GM21825 (cell line): ENCODE measurements around the gene KCNJ10.
"Not testable (repeated sequence)": the region's sequence is repeated elsewhere in the genome, so short reads cannot be mapped to it uniquely, and the experiment has no call there.

ENCODE experiments used
- ATAC-seq: cut with Tn5 transposase; IDR thresholded peaks from one replicate; pipeline ENCODE4 v1.9.1; 2021; ENCODE audit warnings: mild to moderate bottlenecking, moderate library complexity; ENCODE audit not compliant: unreplicated experiment

The KCNJ10 gene

GRCh38 chr1:160062230-160062532, 7.8 kb downstream of the KCNJ10 start:
- ATAC-seq = no peak

- ATAC-seq = no peak
These were observed 8.4 kb downstream of the KCNJ10 start for GRCh38 chr1:160061369-160062229.

GRCh38 chr1:160058087-160058486, 11.9 kb downstream of the KCNJ10 start:
- ATAC-seq = no peak

- no peak for ATAC-seq
These were observed 13.3 kb downstream of the KCNJ10 start for GRCh38 chr1:160056648-160057169.

- no peak for ATAC-seq
These were observed 16.2 kb downstream of the KCNJ10 start for GRCh38 chr1:160053548-160054365.

- ATAC-seq = no peak
These were observed 17.0 kb downstream of the KCNJ10 start for GRCh38 chr1:160052936-160053335.

GRCh38 chr1:160050619-160051018, 19.3 kb downstream of the KCNJ10 start:
- ATAC-seq = no peak

- not testable (repeated sequence) for ATAC-seq
These were observed 19.8 kb downstream of the KCNJ10 start for GRCh38 chr1:160050182-160050581.

GRCh38 chr1:160049101-160049500, 20.9 kb downstream of the KCNJ10 start:
- no peak for ATAC-seq

- no peak for ATAC-seq
These were observed 21.6 kb downstream of the KCNJ10 start for GRCh38 chr1:160048335-160048734.

GRCh38 chr1:160047111-160047991, 22.6 kb downstream of the KCNJ10 start:
- ATAC-seq = no peak

GRCh38 chr1:160046494-160047110, 23.4 kb downstream of the KCNJ10 start:
- ATAC-seq = no peak

- ATAC-seq = no peak
These were observed 24.3 kb downstream of the KCNJ10 start for GRCh38 chr1:160045653-160046052.

GRCh38 chr1:160043543-160043942, 26.4 kb downstream of the KCNJ10 start:
- no peak for ATAC-seq

GRCh38 chr1:160040476-160040875, 29.5 kb downstream of the KCNJ10 start:
- no peak for ATAC-seq

GRCh38 chr1:160032165-160032820, 37.7 kb downstream of the KCNJ10 start:
- ATAC-seq = no peak

- ATAC-seq = peak; percentile 93
These were observed 38.4 kb downstream of the KCNJ10 start, which contains the start of gene PIGM for GRCh38 chr1:160031365-160032164. PIGM (minus strand) TSS chr1:160031990; CDS start chr1:160031739, 251 bp downstream.

- ATAC-seq = no peak
These were observed 39.1 kb downstream of the KCNJ10 start for GRCh38 chr1:160030657-160031364.
